T47D (cell line): ENCODE results near the gene MAN1B1.

Experiments used
- DNase-seq, 2 experiments: peaks; one replicate each; pipeline versions ENCODE4 v3.0.0 to v3.0.0-alpha.2; 2011 to 2012; ENCODE audit warnings: low read depth in 1 of 2, low spot score in 1 of 2
- JUND ChIP-seq: IDR thresholded peaks from 2 replicates; pipeline ENCODE4 v1.6.1; 2012; ENCODE audit warnings: low read depth
- in situ Hi-C: cut with HindIII; loops from 2 replicates; pipeline ENCODE4 v1.10.0; 2016; ENCODE audit warnings: low sequenced_read_pairs, low pct_unique_long_range_greater_than_20kb

MAN1B1 gene

GRCh38 chr9:137077758-137078693, 8.8 kb upstream of the MAN1B1 start:
- no peak for DNase-seq
- TF ChIP-seq JUND, result no peak
- in situ Hi-C loops, result no loop called here

- in situ Hi-C loops, result no loop called here
- TF ChIP-seq JUND, result no peak
- DNase-seq, result no peak
Observed at GRCh38 chr9:137078701-137079400, 7.9 kb upstream of the MAN1B1 start.

- no peak for TF ChIP-seq JUND
- no peak for DNase-seq
- in situ Hi-C loops, result no loop called here
Observed at GRCh38 chr9:137079401-137079787, 7.4 kb upstream of the MAN1B1 start.

- no peak for TF ChIP-seq JUND
- no peak for DNase-seq
- in situ Hi-C loops, result no loop called here
Observed at GRCh38 chr9:137080260-137081122, 6.3 kb upstream of the MAN1B1 start.

GRCh38 chr9:137082222-137082924, 4.4 kb upstream of the MAN1B1 start:
- in situ Hi-C loops, result no loop called here
- DNase-seq, result no peak
- no peak for TF ChIP-seq JUND

- no peak for TF ChIP-seq JUND
- in situ Hi-C loops, result no loop called here
Observed at GRCh38 chr9:137082925-137083290, 3.9 kb upstream of the MAN1B1 start.

GRCh38 chr9:137083394-137084004, 3.3 kb upstream of the MAN1B1 start:
- DNase-seq, result no peak
- no peak for TF ChIP-seq JUND
- in situ Hi-C loops, result no loop called here

More at GRCh38 chr9:137082925-137083290, 3.9 kb upstream of the MAN1B1 start:
- DNase-seq, result no peak

GRCh38 chr9:137084526-137084925, 2.3 kb upstream of the MAN1B1 start:
- TF ChIP-seq JUND, result no peak
- in situ Hi-C loops, result no loop called here

GRCh38 chr9:137085920-137086530, 760 bp upstream of the MAN1B1 start:
- no peak for TF ChIP-seq JUND
- DNase-seq, result peak; percentile 75 to 85
- in situ Hi-C loops, result no loop called here

More at GRCh38 chr9:137084526-137084925, 2.3 kb upstream of the MAN1B1 start:
- DNase-seq, result no peak

- DNase-seq, result no peak
- in situ Hi-C loops, result no loop called here
- no peak for TF ChIP-seq JUND
Observed at GRCh38 chr9:137087409-137087925, 682 bp downstream of the MAN1B1 start.

- no peak for TF ChIP-seq JUND
- in situ Hi-C loops, result no loop called here
- DNase-seq, result no peak
Observed at GRCh38 chr9:137088121-137088520, 1.3 kb downstream of the MAN1B1 start.
